Measurements from ENCODE around the gene JARID2. TPM values are rescaled to one million over a fixed set of nuclear protein-coding genes. Genes with fewer than 3 reads are reported as not detected.

The JARID2 gene
- 5.0 and 7.3 TPM in 2 replicates for total RNA-seq

DNA sequence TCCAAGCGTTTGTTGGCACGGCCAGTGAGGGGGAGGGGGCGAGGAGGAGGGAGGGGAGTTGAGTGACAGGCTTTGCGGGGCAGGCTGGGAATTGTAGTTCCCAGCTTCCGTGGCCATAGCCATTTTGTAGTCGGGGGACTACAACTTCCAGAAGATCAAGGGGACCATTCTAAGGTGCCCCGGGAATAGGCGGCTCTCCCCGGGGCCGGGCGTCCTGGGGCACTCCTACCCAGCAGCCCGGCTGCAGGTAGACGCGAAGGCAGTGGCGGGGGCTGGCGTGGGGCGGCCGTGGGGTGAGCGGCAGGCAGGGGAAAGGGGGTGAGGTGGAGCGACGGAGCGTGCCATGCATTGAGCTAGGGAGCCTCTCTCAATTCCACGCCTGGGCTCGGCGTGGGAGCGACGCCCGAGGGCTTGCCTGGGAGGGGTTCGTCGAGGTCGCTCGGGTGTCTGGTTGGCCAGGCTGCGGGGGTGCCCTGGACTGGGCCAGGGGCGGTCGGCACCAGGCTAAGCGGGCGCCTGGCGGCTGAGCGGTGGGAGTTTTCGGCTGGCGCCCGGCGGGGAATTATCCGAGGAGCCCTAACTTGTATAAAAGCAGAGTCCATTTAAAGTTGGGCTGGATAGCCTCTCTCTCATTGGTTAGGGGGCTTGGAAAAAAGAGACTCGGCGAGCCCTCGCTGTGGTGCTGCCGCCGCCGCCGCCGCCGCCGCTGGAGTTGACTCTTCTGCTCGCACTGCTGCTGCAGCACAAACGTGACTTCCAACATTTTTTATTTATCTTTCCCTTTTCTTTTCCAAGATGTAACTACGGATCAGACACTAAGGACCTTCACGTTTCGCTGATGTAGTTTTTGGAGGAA, at the start of gene JARID2:
TSS of gene JARID2 (plus strand) at position 709 of the 856 bp plus-strand sequence. CDS start 471 bp downstream, outside the sequence.

Measured in smooth muscle cell of the umbilical artery (primary cell).